Endothelial cell of umbilical vein (primary cell): ENCODE results near the gene SOCS3.

Experiments
- EZH2 ChIP-seq: IDR thresholded peaks from 2 replicates; pipeline ENCODE4 v1.6.1; 2012; ENCODE audit warnings: borderline replicate concordance, low read depth, mild to moderate bottlenecking, moderate library complexity, low read length, inconsistent platforms; ENCODE audit not compliant: severe bottlenecking
- FOS ChIP-seq: IDR thresholded peaks from 2 replicates; pipeline ENCODE4 v1.6.1; 2011; ENCODE audit warnings: mild to moderate bottlenecking, low read length, moderate library complexity, borderline replicate concordance; ENCODE audit not compliant: insufficient read depth
- JUN ChIP-seq: IDR thresholded peaks from 2 replicates; pipeline ENCODE4 v1.6.1; 2011; ENCODE audit warnings: borderline replicate concordance, low read depth; ENCODE audit not compliant: insufficient read length, insufficient read depth
- MYC ChIP-seq: IDR thresholded peaks from one replicate; pipeline ENCODE4 v1.6.1; 2011; ENCODE audit warnings: mild to moderate bottlenecking, low read depth, low read length
- POLR2A ChIP-seq: IDR thresholded peaks from 2 replicates; pipeline ENCODE4 v1.6.1; 2012; ENCODE audit warnings: low read depth, mild to moderate bottlenecking, control low read depth, low read length
- POLR2AphosphoS5 ChIP-seq: IDR thresholded peaks from 2 replicates; pipeline ENCODE4 v1.6.1; 2012; ENCODE audit warnings: low read depth, mild to moderate bottlenecking, control low read depth, low read length, moderate library complexity; ENCODE audit not compliant: insufficient read depth
- TF ChIP-seq, protein P1 (sequence below), 2 donors: IDR thresholded peaks; 1 replicate in 1 of 2; 2 replicates in 1 of 2; pipeline ENCODE4 v1.5.1; 2011; ENCODE audit warnings: low read length in 2 of 2, mild to moderate bottlenecking in 2 of 2, moderate library complexity in 2 of 2, control low read depth in 1 of 2, inconsistent platforms in 1 of 2, low read depth in 1 of 2; ENCODE audit not compliant: insufficient read depth in 1 of 2; ENCODE audit errors: extremely low read depth in 1 of 2
- TF ChIP-seq, protein P2 (sequence below): IDR thresholded peaks from 2 replicates; pipeline ENCODE4 v1.6.1; 2011; ENCODE audit not compliant: insufficient read depth, insufficient read length

DNA sequence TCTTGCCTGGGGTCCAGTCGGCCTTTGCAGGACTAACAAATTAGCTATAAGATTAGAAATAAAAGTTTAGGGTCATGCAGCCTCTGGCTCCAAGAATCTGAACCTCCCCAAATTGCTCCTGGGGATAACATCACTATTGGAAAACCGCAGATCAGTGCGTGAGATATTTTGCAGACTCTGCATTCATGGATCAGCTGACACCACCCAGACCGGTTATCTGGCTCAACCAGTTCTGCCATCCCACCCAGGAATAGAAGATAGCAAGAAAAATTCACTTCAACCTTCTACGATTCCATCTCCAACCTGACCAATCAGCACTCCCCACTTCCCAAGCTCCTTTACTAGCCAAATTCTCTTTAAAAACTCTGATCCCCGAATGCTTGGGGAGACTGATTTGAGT lies 14.3 kb upstream of the SOCS3 start:
- TF ChIP-seq, protein P1, sequence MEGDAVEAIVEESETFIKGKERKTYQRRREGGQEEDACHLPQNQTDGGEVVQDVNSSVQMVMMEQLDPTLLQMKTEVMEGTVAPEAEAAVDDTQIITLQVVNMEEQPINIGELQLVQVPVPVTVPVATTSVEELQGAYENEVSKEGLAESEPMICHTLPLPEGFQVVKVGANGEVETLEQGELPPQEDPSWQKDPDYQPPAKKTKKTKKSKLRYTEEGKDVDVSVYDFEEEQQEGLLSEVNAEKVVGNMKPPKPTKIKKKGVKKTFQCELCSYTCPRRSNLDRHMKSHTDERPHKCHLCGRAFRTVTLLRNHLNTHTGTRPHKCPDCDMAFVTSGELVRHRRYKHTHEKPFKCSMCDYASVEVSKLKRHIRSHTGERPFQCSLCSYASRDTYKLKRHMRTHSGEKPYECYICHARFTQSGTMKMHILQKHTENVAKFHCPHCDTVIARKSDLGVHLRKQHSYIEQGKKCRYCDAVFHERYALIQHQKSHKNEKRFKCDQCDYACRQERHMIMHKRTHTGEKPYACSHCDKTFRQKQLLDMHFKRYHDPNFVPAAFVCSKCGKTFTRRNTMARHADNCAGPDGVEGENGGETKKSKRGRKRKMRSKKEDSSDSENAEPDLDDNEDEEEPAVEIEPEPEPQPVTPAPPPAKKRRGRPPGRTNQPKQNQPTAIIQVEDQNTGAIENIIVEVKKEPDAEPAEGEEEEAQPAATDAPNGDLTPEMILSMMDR (IDR thresholded peaks at IDR 0.05; ENCODE audit: extremely low read depth in 1 of 2, insufficient read depth in 1 of 2, low read depth in 1 of 2, low read length in 2 of 2): no peak
- TF ChIP-seq POLR2A: no peak
- TF ChIP-seq, protein P2, sequence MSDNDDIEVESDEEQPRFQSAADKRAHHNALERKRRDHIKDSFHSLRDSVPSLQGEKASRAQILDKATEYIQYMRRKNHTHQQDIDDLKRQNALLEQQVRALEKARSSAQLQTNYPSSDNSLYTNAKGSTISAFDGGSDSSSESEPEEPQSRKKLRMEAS: no peak
- no peak for TF ChIP-seq EZH2
- no peak for TF ChIP-seq POLR2AphosphoS5
- no peak for TF ChIP-seq MYC
- TF ChIP-seq JUN: no peak
- no peak for TF ChIP-seq FOS
